ENCODE results near the gene SRPK2.
"Not testable (repeated sequence)": the region's sequence is repeated elsewhere in the genome, so short reads cannot be mapped to it uniquely, and the experiment has no call there.

SRPK2 gene

DNA sequence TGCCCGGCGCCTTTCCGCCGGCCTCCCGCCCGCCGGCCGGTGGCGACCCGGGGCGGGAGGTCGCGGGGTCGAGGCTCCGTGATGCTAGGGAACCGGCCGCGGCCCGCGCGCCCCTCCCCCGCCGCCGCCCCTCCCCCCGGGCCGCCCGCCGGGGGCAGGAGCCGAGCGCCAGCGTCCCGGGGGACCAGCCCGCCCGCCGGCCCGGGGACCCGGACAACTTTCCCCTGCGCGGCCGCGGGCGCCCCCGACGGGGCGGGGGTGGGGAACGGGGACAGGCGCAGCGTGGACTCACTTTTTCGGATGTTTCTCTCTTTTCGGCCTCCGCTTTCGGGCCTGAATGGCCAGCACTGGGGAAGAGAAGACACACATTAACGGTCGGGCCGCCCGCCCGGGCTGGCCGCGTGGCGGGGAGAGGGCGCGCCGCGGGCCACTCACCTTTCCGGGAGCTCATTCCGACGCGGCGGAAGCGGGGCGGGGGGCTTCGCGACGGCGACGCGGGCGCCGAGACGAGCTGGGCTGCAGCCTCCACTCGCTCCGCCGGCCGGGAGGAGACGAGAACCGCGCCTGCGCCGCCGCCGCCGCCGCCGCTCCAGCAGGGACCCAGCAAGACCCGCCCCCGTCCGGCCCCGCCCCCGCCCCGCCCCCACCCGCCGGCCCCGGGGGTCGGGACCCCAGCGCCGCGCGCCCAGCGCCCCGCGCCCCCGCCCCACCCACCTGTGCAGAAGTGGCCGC, at the start of gene SRPK2:
Gene SRPK2, minus strand, starts transcription at position 566 of the 732 bp plus-strand sequence.
- no peaks in the 10 kb centered on the region for H3K9me3 Mint-ChIP-seq
- peak; percentile 71 to 73 for DNase-seq
- peaks cover 35% of the 10 kb centered on the region for H3K4me1 Mint-ChIP-seq
- H3K27me3 Mint-ChIP-seq, result no peaks in the 10 kb centered on the region
- peak within 1 kb of the TSS; percentile 96 to 98 for H3K4me3 Mint-ChIP-seq
- peak; percentile 86 for ATAC-seq
- peak within 1 kb of the TSS; percentile 34 to 98 for H3K27ac Mint-ChIP-seq

DNA sequence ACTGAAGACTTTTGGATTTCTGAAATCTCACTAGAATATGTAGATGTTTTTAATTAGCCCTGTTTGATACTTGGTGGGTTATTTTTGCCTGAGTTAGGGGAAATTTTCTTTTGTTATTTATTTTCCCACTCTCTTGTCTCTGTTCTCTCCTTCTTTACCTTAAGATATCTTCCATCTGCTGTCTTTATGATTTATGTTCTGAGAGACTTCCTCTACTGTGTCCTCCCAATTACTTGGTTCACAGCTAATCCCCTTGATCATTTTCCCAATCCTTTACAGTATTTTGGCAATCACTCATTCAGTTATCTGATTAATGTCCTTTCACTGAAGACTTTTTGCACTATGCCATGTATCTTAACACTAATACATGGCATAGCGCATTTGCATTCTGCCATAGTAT, 49.5 kb upstream of the SRPK2 start:
- no peak for DNase-seq
- H3K4me3 Mint-ChIP-seq, result no peak overlapping the region
- no peaks in the 10 kb centered on the region for H3K27me3 Mint-ChIP-seq
- no peaks in the 10 kb centered on the region for H3K4me1 Mint-ChIP-seq
- H3K27ac Mint-ChIP-seq, result no peak overlapping the region
- no peak for ATAC-seq
- no peaks in the 10 kb centered on the region for H3K9me3 Mint-ChIP-seq

DNA sequence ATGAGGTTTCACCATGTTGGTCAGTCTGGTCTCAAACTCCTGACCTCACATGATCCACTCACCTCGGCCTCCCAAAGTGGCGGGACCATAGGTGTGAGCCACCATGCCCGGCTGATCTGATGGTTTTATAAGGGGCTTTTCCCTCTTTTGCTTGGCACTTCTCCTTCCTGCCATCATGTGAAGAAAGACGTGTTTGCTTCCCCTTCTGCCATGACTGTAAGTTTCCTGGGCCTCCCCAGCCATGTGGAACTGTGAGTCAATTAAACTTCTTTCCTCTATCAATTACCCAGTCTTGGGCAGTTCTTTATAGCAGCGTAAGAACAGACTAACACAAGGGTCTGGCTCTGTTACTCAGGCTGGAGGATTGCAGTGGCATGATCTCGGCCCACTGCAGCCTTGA, 48.6 kb upstream of the SRPK2 start:
- H3K4me3 Mint-ChIP-seq, H3K27me3 Mint-ChIP-seq, ATAC-seq, H3K27ac Mint-ChIP-seq, H3K9me3 Mint-ChIP-seq, H3K4me1 Mint-ChIP-seq, DNase-seq: not testable (repeated sequence)

DNA sequence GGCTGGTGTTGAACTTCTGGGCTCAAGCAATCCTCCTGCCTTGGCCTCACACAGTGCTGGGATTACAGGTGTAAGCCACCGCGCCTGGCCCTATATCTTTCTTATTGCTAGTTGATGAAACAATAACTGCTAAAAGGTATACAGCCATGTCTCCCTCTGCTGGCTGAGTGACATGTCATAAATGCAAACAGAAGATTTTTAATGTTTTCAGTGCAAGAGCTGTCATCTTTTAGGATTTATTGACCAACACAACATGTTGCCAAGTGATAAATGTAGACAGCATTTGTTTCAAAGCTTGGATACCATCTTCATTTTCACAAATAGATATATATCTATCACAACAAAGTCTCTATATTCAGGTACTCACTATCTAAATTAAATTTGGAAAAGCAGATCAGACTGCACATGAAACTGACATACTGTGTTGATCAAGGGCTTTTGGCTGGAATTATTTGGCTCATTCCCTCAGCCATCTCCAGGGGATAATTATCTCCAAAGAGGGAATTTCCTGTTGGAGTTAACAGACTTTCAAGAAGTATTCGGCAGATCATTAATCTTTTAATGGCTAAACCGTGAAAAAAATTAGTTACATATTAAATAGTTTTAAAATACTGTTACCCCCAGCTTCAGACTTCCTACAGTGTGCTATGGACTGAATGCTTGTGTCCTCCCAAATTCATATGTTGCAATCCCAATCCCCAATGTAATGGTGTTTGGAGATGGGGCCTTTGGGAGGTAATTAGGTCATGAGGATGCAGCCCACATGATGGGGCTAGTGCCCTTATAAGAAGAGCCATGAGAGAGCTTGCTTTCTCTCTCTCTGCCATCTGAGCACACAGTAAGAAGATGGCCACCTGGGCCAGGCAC, 41.3 kb upstream of the SRPK2 start:
- ATAC-seq (peak; percentile 58), DNase-seq (peak; percentile 20 to 24)
- Mint-ChIP-seq H3K27me3 (no peaks in the 10 kb centered on the region), H3K27ac (no peak overlapping the region), H3K4me3 (no peak overlapping the region), H3K9me3 (peaks cover 0 to 4% of the 10 kb centered on the region in 2 donors), H3K4me1 (peaks cover 13% of the 10 kb centered on the region)

DNA sequence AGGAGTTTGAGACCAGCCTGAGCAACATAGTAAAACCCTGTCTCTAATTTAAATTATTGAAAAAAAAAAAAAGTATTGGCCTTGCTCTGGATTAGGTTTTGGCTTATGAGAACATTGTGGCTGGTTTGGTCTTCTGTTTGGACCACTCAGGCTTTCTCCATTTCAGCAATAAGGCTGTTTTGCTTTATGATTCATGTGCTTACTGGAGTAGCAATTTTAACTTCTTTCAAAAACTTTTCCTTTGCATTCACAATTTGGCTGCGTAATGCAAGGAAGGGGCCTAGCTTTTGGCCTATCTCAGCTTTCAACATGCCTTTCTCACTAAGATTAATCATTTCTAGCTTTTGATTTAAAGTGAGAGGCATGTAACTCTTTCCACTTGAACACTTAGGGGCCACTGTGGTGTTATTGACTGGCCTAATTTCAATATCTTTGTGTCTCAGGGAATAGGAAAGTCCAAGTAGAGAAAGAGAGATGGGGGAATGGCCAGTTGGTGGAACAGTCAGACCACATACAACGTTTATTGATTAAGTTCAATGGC, 38.0 kb upstream of the SRPK2 start:
- Mint-ChIP-seq H3K27me3 (no peaks in the 10 kb centered on the region), H3K27ac (peak overlapping the region; percentile 35 to 63), H3K4me1 (peaks cover 13% of the 10 kb centered on the region), H3K9me3 (peaks cover 0 to 4% of the 10 kb centered on the region in 2 donors), H3K4me3 (no peak overlapping the region)
- DNase-seq (no peak), ATAC-seq (peak; percentile 80)

DNA sequence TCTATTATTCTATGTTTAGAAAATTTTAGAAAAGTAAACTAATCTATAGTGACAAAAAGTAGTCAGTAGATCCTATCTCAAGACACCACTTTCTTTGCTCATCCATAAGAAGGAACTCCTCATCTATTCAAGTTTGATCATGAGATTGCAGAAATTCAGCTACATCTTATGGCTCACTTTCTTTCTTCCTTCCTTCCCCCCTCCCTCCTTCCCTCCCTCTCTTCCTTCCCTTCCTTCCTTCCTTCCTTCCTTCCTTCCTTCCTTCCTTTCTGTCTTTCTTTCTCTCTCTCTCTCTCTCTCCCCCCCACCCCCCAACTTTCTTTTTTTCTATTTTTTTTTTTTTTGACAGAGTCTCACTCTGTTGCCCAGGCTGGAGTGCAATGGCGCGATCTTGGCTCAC, 35.3 kb upstream of the SRPK2 start:
- DNase-seq (no peak), ATAC-seq (no peak)
- Mint-ChIP-seq H3K4me3 (no peak overlapping the region), H3K27me3 (no peaks in the 10 kb centered on the region), H3K9me3 (peaks cover 0 to 4% of the 10 kb centered on the region in 2 donors), H3K27ac (no peak overlapping the region), H3K4me1 (peaks cover 13% of the 10 kb centered on the region)

DNA sequence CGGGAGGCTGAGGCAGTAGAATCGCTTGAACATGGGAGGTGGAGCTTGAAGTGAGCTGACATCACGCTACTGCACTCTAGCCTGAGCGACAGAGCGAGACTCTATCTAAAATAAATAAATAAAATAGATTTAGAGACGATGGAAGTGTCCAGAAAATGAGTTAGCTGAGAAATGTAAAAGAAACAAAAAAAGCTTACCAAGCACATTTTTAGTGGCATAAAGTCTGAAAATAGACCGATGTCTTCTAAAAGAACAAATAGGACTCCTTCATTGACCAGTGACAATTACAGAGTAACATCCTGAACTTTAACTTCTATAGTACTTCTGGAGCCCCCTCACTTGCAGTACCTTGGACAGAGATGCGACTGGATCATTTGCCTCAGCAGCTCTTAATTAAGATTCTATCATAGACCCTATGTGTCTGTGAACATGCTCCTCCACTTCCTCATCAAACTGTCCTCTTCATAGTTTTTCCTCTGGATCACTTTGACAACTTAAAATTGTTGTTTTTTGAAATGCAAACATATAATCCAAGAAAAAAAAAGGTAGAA, 25.2 kb upstream of the SRPK2 start:
- no peaks in the 10 kb centered on the region for H3K9me3 Mint-ChIP-seq

DNA sequence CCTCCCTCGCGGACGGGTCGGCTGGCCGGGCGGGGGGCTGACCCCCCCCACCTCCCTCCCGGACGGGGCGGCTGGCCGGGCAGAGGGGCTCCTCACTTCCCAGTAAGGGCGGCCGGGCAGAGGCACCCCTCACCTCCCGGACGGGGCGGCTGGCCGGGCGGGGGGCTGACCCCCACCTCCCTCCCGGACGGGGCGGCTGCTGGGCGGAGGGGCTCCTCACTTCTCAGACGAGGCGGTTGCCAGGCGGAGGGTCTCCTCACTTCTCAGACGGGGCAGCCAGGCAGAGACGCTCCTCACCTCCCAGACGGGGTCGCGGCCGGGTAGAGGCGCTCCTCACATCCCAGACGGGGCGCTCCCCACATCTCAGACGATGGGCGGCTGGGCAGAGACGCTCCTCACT, 22.1 kb upstream of the SRPK2 start:
- H3K9me3 Mint-ChIP-seq, H3K27ac Mint-ChIP-seq, H3K4me3 Mint-ChIP-seq, DNase-seq, ATAC-seq, H3K27me3 Mint-ChIP-seq, H3K4me1 Mint-ChIP-seq: not testable (repeated sequence)

More for the DNA sequence above, 25.2 kb upstream of the SRPK2 start:
- DNase-seq (no peak), ATAC-seq (no peak)
- no peak overlapping the region for H3K4me3 Mint-ChIP-seq
- no peaks in the 10 kb centered on the region for H3K27me3 Mint-ChIP-seq
- no peak overlapping the region for H3K27ac Mint-ChIP-seq
- peaks cover 4% of the 10 kb centered on the region for H3K4me1 Mint-ChIP-seq

DNA sequence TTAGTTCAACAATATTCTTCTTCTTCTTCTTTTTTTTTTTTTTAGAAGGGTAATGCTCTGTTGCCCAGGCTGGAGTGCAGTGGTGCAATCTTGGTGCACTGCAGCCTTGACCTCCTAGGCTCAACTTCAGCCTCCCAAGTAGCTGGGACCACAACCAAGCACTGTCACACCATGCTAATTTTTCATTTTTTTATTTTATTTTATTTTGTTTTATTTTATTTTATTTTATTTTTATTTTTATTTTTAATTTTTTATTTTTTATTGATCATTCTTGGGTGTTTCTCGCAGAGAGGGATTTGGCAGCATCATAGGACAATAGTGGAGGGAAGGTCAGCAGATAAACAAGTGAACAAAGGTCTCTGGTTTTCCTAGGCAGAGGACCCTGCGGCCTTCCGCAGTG, 21.1 kb upstream of the SRPK2 start:
- H3K27ac Mint-ChIP-seq, DNase-seq, H3K4me3 Mint-ChIP-seq, H3K27me3 Mint-ChIP-seq, ATAC-seq, H3K4me1 Mint-ChIP-seq, H3K9me3 Mint-ChIP-seq: not testable (repeated sequence)

DNA sequence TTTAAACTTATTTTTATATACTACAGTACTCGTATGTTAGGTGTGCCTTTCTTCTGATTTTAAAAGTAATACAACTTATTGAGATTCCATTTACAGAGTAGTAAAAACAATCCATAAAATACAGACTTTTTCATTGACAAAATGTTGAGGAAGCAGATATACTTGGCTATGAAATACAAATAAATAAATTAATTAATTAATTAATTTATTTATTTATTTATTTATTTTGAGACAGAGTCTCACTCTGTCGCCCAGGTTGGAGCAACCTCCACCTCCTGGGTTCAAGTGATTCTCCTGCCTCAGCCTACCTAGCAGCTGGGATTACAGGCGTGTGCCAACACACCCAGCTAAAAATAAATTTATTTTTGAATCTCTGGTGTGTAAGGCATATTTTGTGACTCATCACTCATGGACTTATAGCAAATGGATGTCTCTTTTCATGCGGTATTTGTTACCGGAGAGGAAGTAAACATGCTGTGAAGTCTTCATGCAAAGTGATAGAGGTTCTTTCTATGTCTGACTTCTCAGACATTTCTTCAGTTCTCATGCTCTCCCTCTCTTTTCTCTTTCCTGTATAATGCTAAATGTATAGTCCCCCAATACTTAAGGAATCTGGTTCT, 20.2 kb upstream of the SRPK2 start:
- Mint-ChIP-seq H3K9me3 (no peaks in the 10 kb centered on the region), H3K4me1 (no peaks in the 10 kb centered on the region), H3K27ac (no peak overlapping the region), H3K27me3 (no peaks in the 10 kb centered on the region), H3K4me3 (no peak overlapping the region)
- no peak for DNase-seq
- ATAC-seq, result no peak

DNA sequence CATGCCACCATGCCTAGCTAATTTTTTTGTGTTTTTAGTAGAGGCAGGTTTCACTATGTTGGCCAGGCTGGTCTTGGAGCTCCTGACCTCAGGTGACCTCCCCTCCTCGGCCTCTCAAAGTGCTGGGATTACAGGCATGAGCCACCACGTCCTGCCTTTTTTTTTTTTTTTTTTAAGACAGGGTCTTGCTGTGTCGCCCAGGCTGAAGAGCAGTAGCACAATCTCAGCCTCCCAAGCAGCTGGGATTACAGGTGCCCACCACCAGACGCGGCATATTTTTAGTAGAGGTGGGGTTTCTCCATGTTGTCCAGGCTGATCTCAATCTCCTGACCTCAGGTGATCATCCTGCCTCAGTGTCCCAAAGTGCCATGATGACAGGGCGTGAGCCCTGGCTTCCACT, 14.4 kb upstream of the SRPK2 start:
- no peaks in the 10 kb centered on the region for H3K9me3 Mint-ChIP-seq
- H3K27ac Mint-ChIP-seq, result no peak overlapping the region
- no peak overlapping the region for H3K4me3 Mint-ChIP-seq

DNA sequence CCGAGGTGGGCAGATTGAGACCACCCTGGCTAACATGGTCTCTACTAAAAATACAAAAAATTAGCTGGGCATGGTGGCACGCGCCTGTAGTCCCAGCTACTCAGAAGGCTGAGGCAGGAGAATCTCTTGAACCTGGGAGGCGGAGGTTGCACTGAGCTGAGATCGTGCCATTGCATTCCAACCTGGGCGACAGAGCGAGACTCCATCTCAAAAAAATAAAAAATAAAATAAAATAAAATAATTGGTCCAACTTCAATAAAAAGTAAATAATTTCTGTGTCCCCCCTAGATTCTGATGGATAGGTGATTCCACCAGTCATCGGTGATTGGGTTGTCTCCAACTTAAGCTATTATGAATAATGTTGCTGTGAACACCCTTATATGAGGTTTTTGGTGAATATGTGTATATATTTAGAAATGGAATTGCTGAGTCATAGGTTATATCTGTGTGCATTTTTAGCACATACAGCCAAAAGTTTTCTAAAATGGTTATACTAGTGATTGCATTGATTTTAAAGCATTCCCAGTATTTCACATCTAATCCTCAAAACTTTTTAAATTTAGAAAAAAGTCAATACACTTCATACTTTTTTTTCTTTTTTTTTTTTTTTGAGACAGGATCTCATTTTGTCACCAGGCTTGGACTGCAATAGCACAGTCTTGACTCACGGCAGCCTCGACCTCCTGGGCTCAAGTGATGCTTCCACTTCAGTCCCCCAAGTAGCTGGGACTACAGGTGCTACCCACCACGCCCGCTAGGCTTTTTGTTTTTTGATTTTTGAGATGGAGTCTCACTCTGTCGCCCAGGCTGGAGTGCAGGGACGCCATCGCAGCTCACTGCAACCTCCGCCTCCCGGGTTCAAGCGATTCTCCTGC, 13.7 kb upstream of the SRPK2 start:
- DNase-seq (no peak), ATAC-seq (no peak)
- Mint-ChIP-seq H3K9me3 (no peaks in the 10 kb centered on the region), H3K27ac (no peak overlapping the region), H3K4me3 (no peak overlapping the region), H3K27me3 (no peaks in the 10 kb centered on the region), H3K4me1 (no peaks in the 10 kb centered on the region)

More for the DNA sequence above, 14.4 kb upstream of the SRPK2 start:
- no peak for DNase-seq
- H3K4me1 Mint-ChIP-seq, result no peaks in the 10 kb centered on the region
- no peak for ATAC-seq
- H3K27me3 Mint-ChIP-seq, result no peaks in the 10 kb centered on the region

DNA sequence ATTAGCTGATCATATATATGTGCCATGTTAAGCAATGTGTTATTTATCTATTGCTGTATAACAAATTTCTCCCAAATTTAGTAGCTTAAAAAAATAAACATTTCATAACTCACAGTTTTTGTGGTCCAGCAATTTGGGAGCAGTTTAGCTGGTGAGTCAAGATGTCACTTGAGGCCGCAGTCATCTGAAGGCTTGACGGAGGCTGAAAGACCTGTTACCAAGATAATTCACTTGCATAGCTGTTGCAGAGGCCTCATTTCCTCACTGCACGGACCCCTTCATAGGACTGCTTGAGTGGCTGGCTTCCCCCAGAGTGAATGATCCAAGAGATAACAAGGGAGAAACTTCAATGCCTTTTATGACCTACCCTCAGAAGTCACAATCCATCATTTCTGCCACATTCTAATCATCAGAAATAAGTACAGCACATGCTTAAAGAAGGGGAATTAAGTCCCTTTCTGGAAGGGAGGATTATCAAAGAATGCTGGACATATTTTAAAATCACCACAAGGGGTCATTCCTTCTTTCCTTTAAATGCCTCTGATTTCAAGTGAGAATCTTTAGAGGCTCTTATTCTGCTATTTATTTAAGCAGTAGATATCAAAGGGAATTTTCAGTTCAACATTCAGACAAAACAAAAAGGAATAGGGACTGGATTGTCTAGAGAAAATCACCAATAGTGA, 10.5 kb upstream of the SRPK2 start:
- Mint-ChIP-seq H3K9me3 (no peaks in the 10 kb centered on the region), H3K27me3 (no peaks in the 10 kb centered on the region), H3K4me1 (peaks cover 8% of the 10 kb centered on the region), H3K27ac (no peak overlapping the region), H3K4me3 (no peak overlapping the region)
- ATAC-seq, result no peak
- DNase-seq, result no peak

DNA sequence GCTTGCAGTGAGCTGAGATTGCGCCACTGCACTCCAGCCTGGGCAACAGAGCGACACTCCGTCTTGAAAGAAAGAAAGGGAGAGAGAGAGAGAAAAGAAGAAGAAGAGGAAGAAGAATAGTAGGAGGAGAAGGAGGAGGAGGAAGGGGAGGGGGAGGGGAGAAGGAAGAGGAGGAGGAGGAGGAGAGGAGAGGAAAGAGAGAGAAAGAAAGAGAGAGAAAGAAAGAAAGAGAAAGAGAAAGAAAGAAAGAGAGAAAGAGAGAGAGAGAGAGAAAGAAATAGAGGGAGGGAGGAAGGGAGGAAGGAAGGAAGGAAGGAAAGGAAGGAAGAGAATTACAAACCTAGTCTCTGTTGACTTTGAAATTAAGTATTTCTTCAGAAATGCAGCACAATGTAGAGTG, 7.8 kb upstream of the SRPK2 start:
- no peaks in the 10 kb centered on the region for H3K27me3 Mint-ChIP-seq
- H3K9me3 Mint-ChIP-seq, result no peaks in the 10 kb centered on the region
- H3K27ac Mint-ChIP-seq, result peak overlapping the region in 1 of 2 donors; percentile 31

More for the DNA sequence above, 7.8 kb upstream of the SRPK2 start:
- Mint-ChIP-seq H3K4me1 (peaks cover 10% of the 10 kb centered on the region), H3K4me3 (no peak overlapping the region)
- no peak for ATAC-seq
- DNase-seq, result no peak

Measured in stimulated activated naive CD8-positive, alpha-beta T cell treated with anti-CD3 and anti-CD28 coated beads, Interleukin-15, amount 100 ng/mL, for 72 hours (primary cell).